Measurements from ENCODE around the gene CRACDL.

Gene CRACDL

GRCh38 chr2:98803405-98804264, 132.4 kb downstream of the CRACDL start:
- no peaks in the 10 kb centered on the region for H3K9me3 ChIP-seq (ENCODE audit: control insufficient read depth, insufficient read depth, low read length)
- no peak overlapping the region for H3K27ac ChIP-seq (ENCODE audit: low read depth, low read length)
- no peaks in the 10 kb centered on the region for H3K79me2 ChIP-seq (ENCODE audit: control insufficient read depth, low read length)
- H3K4me1 ChIP-seq (ENCODE audit: control insufficient read depth, low read length) = no peaks in the 10 kb centered on the region
- no peak overlapping the region for H3K4me3 ChIP-seq (ENCODE audit: low read length)
- no peaks in the 10 kb centered on the region for H3F3A ChIP-seq (ENCODE audit: control insufficient read depth, insufficient read depth)
- no peaks in the 10 kb centered on the region for H3K9me2 ChIP-seq (replicated peaks; ENCODE audit: control insufficient read depth, low read length)
- no peaks in the 10 kb centered on the region for H3K36me3 ChIP-seq (ENCODE audit: control insufficient read depth, low read length)
- no peaks in the 10 kb centered on the region; the same call in 1 of the 2 replicates for H4K20me1 ChIP-seq (ENCODE audit: control insufficient read depth, insufficient read depth, low read depth, low read length)
- H3K4me2 ChIP-seq (ENCODE audit: low read length) = no peak overlapping the region
- H3K27me3 ChIP-seq (ENCODE audit: control insufficient read depth, low read length) = peaks cover 6% of the 10 kb centered on the region; the same call in 1 of the 2 replicates
- TF ChIP-seq EZH2phosphoT487 (IDR thresholded peaks at IDR 0.05; ENCODE audit: borderline replicate concordance, low read length) = no peak
- TF ChIP-seq, protein P1, sequence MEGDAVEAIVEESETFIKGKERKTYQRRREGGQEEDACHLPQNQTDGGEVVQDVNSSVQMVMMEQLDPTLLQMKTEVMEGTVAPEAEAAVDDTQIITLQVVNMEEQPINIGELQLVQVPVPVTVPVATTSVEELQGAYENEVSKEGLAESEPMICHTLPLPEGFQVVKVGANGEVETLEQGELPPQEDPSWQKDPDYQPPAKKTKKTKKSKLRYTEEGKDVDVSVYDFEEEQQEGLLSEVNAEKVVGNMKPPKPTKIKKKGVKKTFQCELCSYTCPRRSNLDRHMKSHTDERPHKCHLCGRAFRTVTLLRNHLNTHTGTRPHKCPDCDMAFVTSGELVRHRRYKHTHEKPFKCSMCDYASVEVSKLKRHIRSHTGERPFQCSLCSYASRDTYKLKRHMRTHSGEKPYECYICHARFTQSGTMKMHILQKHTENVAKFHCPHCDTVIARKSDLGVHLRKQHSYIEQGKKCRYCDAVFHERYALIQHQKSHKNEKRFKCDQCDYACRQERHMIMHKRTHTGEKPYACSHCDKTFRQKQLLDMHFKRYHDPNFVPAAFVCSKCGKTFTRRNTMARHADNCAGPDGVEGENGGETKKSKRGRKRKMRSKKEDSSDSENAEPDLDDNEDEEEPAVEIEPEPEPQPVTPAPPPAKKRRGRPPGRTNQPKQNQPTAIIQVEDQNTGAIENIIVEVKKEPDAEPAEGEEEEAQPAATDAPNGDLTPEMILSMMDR (IDR thresholded peaks at IDR 0.05; ENCODE audit: low read depth, low read length, poor library complexity, severe bottlenecking) = no peak

- Histone ChIP-seq H3K9me3 (ENCODE audit: control insufficient read depth, insufficient read depth, low read length) (no peaks in the 10 kb centered on the region), H3K4me1 (ENCODE audit: control insufficient read depth, low read length) (no peaks in the 10 kb centered on the region), H3K4me2 (ENCODE audit: low read length) (no peak overlapping the region)
These were observed 133.7 kb downstream of the CRACDL start for GRCh38 chr2:98802344-98802743.

DNA sequence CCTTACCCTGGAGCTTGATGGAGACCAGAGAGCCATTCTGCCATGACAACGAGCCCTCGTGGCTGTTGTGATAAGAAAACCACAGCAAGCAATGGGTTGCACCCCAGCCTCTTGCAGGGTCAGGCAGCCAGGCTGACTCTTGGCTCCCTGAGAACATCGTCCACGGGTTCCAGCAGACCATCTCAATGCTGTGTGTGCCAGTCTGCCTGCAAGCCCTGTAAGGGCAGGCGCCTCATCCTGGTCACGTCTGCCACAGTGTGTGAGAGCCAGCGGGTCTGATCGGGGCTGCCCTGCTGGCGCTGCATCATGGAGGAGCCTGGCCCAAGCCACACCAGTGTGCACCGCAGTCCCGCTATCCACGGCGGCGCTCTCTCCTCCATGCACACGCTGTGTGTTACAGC, 134.1 kb downstream of the CRACDL start:
- H4K20me1 ChIP-seq (ENCODE audit: control insufficient read depth, insufficient read depth, low read depth, low read length) = no peaks in the 10 kb centered on the region
- TF ChIP-seq, protein P1 (IDR thresholded peaks at IDR 0.05; ENCODE audit: low read depth, low read length, poor library complexity, severe bottlenecking) = no peak
- TF ChIP-seq EZH2phosphoT487 (IDR thresholded peaks at IDR 0.05; ENCODE audit: borderline replicate concordance, low read length) = no peak
- H3K4me3 ChIP-seq (ENCODE audit: low read length) = no peak overlapping the region
- no peaks in the 10 kb centered on the region for H3F3A ChIP-seq (ENCODE audit: control insufficient read depth, insufficient read depth)
- no peaks in the 10 kb centered on the region for H3K36me3 ChIP-seq (ENCODE audit: control insufficient read depth, low read length)
- H3K4me2 ChIP-seq (ENCODE audit: low read length) = no peak overlapping the region
- H3K79me2 ChIP-seq (ENCODE audit: control insufficient read depth, low read length) = no peaks in the 10 kb centered on the region
- H3K27ac ChIP-seq (ENCODE audit: low read depth, low read length) = no peak overlapping the region
- H3K4me1 ChIP-seq (ENCODE audit: control insufficient read depth, low read length) = no peaks in the 10 kb centered on the region
- H3K27me3 ChIP-seq (ENCODE audit: control insufficient read depth, low read length) = peaks cover 6% of the 10 kb centered on the region; the same call in 1 of the 2 replicates
- no peaks in the 10 kb centered on the region for H3K9me3 ChIP-seq (ENCODE audit: control insufficient read depth, insufficient read depth, low read length)
- no peaks in the 10 kb centered on the region for H3K9me2 ChIP-seq (replicated peaks; ENCODE audit: control insufficient read depth, low read length)

More at GRCh38 chr2:98802344-98802743, 133.7 kb downstream of the CRACDL start:
- no peaks in the 10 kb centered on the region for H3K36me3 ChIP-seq (ENCODE audit: control insufficient read depth, low read length)
- no peaks in the 10 kb centered on the region for H3K79me2 ChIP-seq (ENCODE audit: control insufficient read depth, low read length)
- no peaks in the 10 kb centered on the region for H3F3A ChIP-seq (ENCODE audit: control insufficient read depth, insufficient read depth)
- no peak overlapping the region for H3K4me3 ChIP-seq (ENCODE audit: low read length)
- H4K20me1 ChIP-seq (ENCODE audit: control insufficient read depth, insufficient read depth, low read depth, low read length) = no peaks in the 10 kb centered on the region
- peaks cover 6% of the 10 kb centered on the region; the same call in 1 of the 2 replicates for H3K27me3 ChIP-seq (ENCODE audit: control insufficient read depth, low read length)
- TF ChIP-seq EZH2phosphoT487 (IDR thresholded peaks at IDR 0.05; ENCODE audit: borderline replicate concordance, low read length) = no peak
- TF ChIP-seq, protein P1 (IDR thresholded peaks at IDR 0.05; ENCODE audit: low read depth, low read length, poor library complexity, severe bottlenecking) = no peak
- H3K27ac ChIP-seq (ENCODE audit: low read depth, low read length) = no peak overlapping the region
- no peaks in the 10 kb centered on the region for H3K9me2 ChIP-seq (replicated peaks; ENCODE audit: control insufficient read depth, low read length)

All from DOHH2 (cell line).